Loucy (cell line): ENCODE results near the gene ITPKB.

ENCODE experiments used
- H2AFZ ChIP-seq: fragments of 200-600 bp; sonication (generic); 2 replicates; pipeline ENCODE4 v1.6.0; 2016; ENCODE audit warnings: antibody characterized with exemption, mild to moderate bottlenecking, low read length, moderate library complexity
- H3F3A ChIP-seq: fragments of 200-600 bp; 2 replicates; pipeline ENCODE4 v1.6.0; 2016; ENCODE audit warnings: antibody characterized with exemption, low read depth, mild to moderate bottlenecking
- H3K27me3 ChIP-seq: fragments of 200-600 bp; sonication (generic); 2 replicates; pipeline ENCODE4 v1.6.1; 2014; ENCODE audit warnings: low read length, mild to moderate bottlenecking; ENCODE audit not compliant: insufficient read depth, poor library complexity, severe bottlenecking
- H3K36me3 ChIP-seq: fragments of 200-600 bp; sonication (generic); 2 replicates; pipeline ENCODE4 v1.6.1; 2016; ENCODE audit warnings: low read length; ENCODE audit not compliant: insufficient read depth
- H3K4me1 ChIP-seq: fragments of 200-600 bp; sonication (generic); 2 replicates; pipeline ENCODE4 v1.5.1; 2014; ENCODE audit warnings: low read length, mild to moderate bottlenecking; ENCODE audit not compliant: insufficient read depth, poor library complexity, severe bottlenecking
- H3K4me2 ChIP-seq: fragments of 200-600 bp; sonication (generic); 2 replicates; pipeline ENCODE4 v1.6.0; 2014; ENCODE audit warnings: antibody characterized with exemption, low read length, low read depth, mild to moderate bottlenecking; ENCODE audit not compliant: poor library complexity, severe bottlenecking
- H3K4me3 ChIP-seq: fragments of 200-600 bp; sonication (generic); 2 replicates; pipeline ENCODE4 v1.5.1; 2014; ENCODE audit warnings: low read length, mild to moderate bottlenecking, mixed read lengths; ENCODE audit not compliant: poor library complexity, severe bottlenecking
- H3K79me2 ChIP-seq: fragments of 200-600 bp; sonication (generic); 2 replicates; pipeline ENCODE4 v1.6.1; 2014; ENCODE audit warnings: low read length; ENCODE audit not compliant: insufficient read depth
- H3K9ac ChIP-seq: fragments of 200-600 bp; sonication (generic); 2 replicates; pipeline ENCODE4 v1.6.0; 2014; ENCODE audit warnings: mild to moderate bottlenecking, low read depth, low read length, moderate library complexity; ENCODE audit not compliant: poor library complexity, severe bottlenecking
- H3K9me2 ChIP-seq: fragments of 200-600 bp; sonication (generic); replicated peaks from 2 replicates; pipeline ENCODE4 v1.6.1; 2016; ENCODE audit warnings: low read depth, low read length, mixed read lengths
- H3K9me3 ChIP-seq: fragments of 200-600 bp; sonication (generic); 2 replicates; pipeline ENCODE4 v1.6.1; 2014; ENCODE audit warnings: mild to moderate bottlenecking, antibody characterized with exemption, low read length, low read depth; ENCODE audit not compliant: insufficient read depth
- H4K20me1 ChIP-seq: fragments of 200-600 bp; sonication (generic); 2 replicates; pipeline ENCODE4 v1.6.0; 2014; ENCODE audit warnings: antibody characterized with exemption, low read length, mild to moderate bottlenecking; ENCODE audit not compliant: insufficient read depth, poor library complexity, severe bottlenecking
- CTCF ChIP-seq: fragments of 200-600 bp; sonication (generic); conservative IDR thresholded peaks from 2 replicates; pipeline ENCODE4 v1.5.1; 2014; ENCODE audit warnings: mild to moderate bottlenecking, antibody characterized with exemption, low read length
- EZH2phosphoT487 ChIP-seq: fragments of 200-600 bp; IDR thresholded peaks from 2 replicates; pipeline ENCODE4 v1.6.1; 2018; ENCODE audit warnings: antibody characterized with exemption, mild to moderate bottlenecking, moderate library complexity, borderline replicate concordance

The ITPKB gene

GRCh38 chr1:226632922-226633351, 106.1 kb downstream of the ITPKB start:
- TF ChIP-seq EZH2phosphoT487 (no peak), CTCF (no peak)
- no peaks in the 10 kb centered on the region for H4K20me1 ChIP-seq
- H3K9me2 ChIP-seq: no peaks in the 10 kb centered on the region
- H3K4me2 ChIP-seq: no peak overlapping the region
- no peaks in the 10 kb centered on the region for H3F3A ChIP-seq
- no peak overlapping the region for H3K4me3 ChIP-seq
- H2AFZ ChIP-seq: no peak overlapping the region
- H3K9ac ChIP-seq: no peak overlapping the region
- H3K36me3 ChIP-seq: peaks cover 54% of the 10 kb centered on the region; the same call in 1 of the 2 replicates
- H3K79me2 ChIP-seq: no peaks in the 10 kb centered on the region
- H3K4me1 ChIP-seq: no peaks in the 10 kb centered on the region
- no peaks in the 10 kb centered on the region for H3K27me3 ChIP-seq
- no peaks in the 10 kb centered on the region for H3K9me3 ChIP-seq

GRCh38 chr1:226632169-226632879, 106.8 kb downstream of the ITPKB start:
- Histone ChIP-seq H3K9ac (no peak overlapping the region), H3K4me1 (peaks cover under 1% of the 10 kb centered on the region), H3F3A (no peaks in the 10 kb centered on the region), H3K9me2 (no peaks in the 10 kb centered on the region), H3K4me2 (no peak overlapping the region), H3K4me3 (no peak overlapping the region), H2AFZ (no peak overlapping the region), H4K20me1 (no peaks in the 10 kb centered on the region), H3K36me3 (peaks cover 48% of the 10 kb centered on the region; the same call in 1 of the 2 replicates), H3K79me2 (no peaks in the 10 kb centered on the region), H3K27me3 (no peaks in the 10 kb centered on the region), H3K9me3 (no peaks in the 10 kb centered on the region)
- TF ChIP-seq CTCF (no peak), EZH2phosphoT487 (no peak)

GRCh38 chr1:226631229-226632000, 107.7 kb downstream of the ITPKB start:
- Histone ChIP-seq H3F3A (no peaks in the 10 kb centered on the region), H4K20me1 (no peaks in the 10 kb centered on the region), H3K36me3 (peaks cover 39% of the 10 kb centered on the region; the same call in 1 of the 2 replicates), H3K4me1 (peaks cover 2% of the 10 kb centered on the region), H3K4me3 (no peak overlapping the region), H3K4me2 (no peak overlapping the region), H2AFZ (no peak overlapping the region), H3K9me2 (no peaks in the 10 kb centered on the region), H3K27me3 (no peaks in the 10 kb centered on the region), H3K9ac (no peak overlapping the region), H3K9me3 (no peaks in the 10 kb centered on the region), H3K79me2 (no peaks in the 10 kb centered on the region)
- TF ChIP-seq CTCF (no peak), EZH2phosphoT487 (no peak)
